ENCODE measurements around the gene SMPD3.
A peak's percentile ranks its signal among the peaks of the same experiment; 100 is the strongest.

GRCh38 chr16:68470461-68471150, 22.3 kb upstream of the SMPD3 start:
- TF ChIP-seq POLR2A (IDR thresholded peaks at IDR 0.05) (no peak), CTCF (IDR thresholded peaks at IDR 0.05 in 8 of 11, conservative IDR thresholded peaks at IDR 0.05 in 3 of 11) (no peak), POLR2AphosphoS5 (IDR thresholded peaks at IDR 0.05) (peak; percentile 53 to 79 (median 58))

Data from spleen (tissue), 7 donors.